T follicular helper cell (primary cell): ENCODE results near the gene LYAR.

ENCODE experiments used
- DNase-seq: peaks from one replicate; pipeline ENCODE4 v3.0.0-alpha.2; 2020; ENCODE audit warnings: low read depth

Gene LYAR

DNA sequence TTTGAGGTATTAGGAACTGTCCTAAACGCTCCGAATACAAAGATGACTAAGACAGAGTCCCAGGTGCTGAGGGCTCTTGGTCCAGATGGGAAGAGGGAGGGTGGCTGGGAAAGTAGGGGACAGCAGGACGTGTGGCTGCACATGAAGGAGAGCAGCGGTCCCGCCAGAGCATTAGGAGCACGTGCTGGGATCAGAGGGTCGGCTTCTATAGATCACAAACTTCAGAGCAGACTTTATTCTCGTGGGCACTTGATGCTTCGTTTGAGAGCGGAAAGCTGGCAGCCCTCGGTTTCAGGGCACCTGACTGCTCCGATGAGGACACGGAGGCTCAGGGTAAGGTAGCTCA lies 26.2 kb upstream of the LYAR start:
- DNase-seq, result no peak

- DNase-seq, result no peak
These were observed 25.7 kb upstream of the LYAR start for GRCh38 chr4:4315461-4316149.

GRCh38 chr4:4311193-4311592 lies 21.2 kb upstream of the LYAR start:
- no peak for DNase-seq

GRCh38 chr4:4308800-4309441 lies 19.0 kb upstream of the LYAR start:
- DNase-seq, result no peak

DNA sequence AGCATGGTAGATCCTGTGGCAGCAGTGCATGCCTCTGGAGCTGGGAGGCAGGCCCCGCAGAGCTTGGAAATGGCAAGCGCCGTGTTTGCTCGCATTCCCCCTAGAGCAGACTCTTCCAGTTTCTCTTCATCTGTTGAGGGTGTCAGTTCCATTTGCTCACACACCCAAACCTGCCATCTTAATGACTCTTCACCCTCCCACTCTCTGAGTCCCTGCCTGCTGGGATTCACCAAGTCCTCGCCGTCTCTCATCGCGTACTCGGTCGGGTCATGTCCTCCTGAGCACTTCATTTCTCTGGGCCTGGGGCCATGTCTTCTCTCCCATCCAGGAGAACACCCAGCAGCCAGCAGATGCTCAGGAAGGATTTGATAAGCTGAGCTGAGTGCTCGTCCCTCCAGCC lies 17.0 kb upstream of the LYAR start:
- DNase-seq, result no peak

DNA sequence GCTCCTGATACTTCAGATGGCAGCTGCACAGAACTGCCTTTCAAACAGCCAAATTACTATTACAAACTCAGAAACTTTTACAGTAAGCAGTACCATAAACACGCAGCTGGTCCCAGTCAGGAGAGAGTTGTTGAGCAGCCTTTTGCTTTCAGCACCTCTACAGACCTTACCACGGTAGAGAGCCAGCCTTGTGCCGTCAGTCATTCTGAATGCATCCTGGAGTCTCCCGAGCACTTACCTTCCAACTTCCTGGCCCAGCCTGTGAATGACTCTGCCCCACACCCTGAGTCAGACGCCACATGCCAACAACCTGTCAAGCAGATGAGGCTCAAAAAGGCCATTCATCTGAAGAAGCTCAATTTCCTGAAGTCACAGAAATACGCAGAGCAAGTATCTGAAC lies 12.5 kb upstream of the LYAR start:
- no peak for DNase-seq

DNA sequence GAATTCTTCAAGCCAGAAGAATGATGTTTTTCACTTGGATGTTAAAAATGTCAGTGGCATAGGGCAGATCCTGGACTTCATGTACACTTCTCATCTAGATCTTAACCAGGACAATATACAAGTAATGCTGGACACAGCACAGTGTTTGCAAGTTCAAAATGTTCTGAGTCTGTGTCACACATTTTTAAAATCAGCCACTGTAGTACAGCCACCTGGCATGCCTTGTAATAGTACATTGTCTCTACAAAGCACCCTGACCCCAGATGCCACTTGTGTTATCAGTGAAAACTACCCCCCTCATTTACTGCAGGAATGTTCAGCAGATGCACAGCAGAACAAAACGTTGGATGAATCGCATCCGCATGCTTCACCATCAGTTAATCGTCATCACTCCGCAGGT lies 12.0 kb upstream of the LYAR start:
- no peak for DNase-seq

GRCh38 chr4:4299006-4299405 lies 9.1 kb upstream of the LYAR start:
- no peak for DNase-seq

- no peak for DNase-seq
These were observed 6.4 kb upstream of the LYAR start for GRCh38 chr4:4296283-4296846.

- no peak for DNase-seq
These were observed 3.3 kb upstream of the LYAR start for GRCh38 chr4:4293279-4293678.

GRCh38 chr4:4289597-4289940 lies 385 bp downstream of the LYAR start:
- DNase-seq, result no peak

- DNase-seq, result no peak
These were observed 899 bp downstream of the LYAR start for GRCh38 chr4:4289055-4289454.

DNA sequence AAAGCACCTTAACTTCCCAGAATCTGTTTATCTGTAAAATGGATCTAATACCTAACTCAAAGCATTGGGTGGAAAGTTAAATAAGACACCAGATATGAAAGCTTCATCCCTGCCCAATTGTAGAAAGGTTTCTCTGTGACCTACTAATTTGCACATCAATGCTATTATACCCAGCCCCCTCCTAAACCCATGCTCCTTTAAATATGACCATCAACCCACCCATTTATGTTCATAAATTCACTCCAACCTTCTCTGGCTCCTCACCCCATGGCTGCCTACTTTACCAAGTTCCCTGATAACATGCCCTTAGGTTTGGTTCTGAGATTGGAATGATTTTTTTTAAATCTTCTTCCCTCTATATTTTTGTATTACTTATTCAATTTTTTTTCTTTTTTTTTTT lies 1.9 kb downstream of the LYAR start:
- DNase-seq, result no peak

GRCh38 chr4:4284827-4285618 lies 4.9 kb downstream of the LYAR start:
- DNase-seq, result no peak

GRCh38 chr4:4281787-4282186 lies 8.2 kb downstream of the LYAR start:
- DNase-seq, result no peak

DNA sequence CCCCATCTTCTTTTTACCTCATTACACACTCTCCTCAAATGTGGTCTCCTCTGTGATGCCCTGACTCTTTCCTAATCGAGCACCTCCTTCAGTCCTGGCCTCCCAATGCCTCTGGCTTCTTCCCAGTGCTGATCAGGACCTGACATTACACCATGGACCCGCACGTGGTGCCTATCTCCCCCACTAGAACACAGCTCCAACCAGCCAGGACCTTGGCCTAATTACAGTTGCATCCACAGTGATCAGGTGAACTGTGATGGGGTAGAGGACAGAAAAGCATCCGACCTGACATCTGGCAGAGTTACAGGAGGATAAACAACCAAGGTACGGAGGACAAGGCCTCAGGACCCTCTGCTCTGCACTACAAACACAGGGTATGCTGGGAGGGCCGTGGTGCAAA lies 12.4 kb downstream of the LYAR start:
- no peak for DNase-seq

- no peak for DNase-seq
These were observed 15.7 kb downstream of the LYAR start for GRCh38 chr4:4274226-4274625.

GRCh38 chr4:4271912-4272311 lies 18.0 kb downstream of the LYAR start:
- no peak for DNase-seq

GRCh38 chr4:4270529-4270928 lies 19.4 kb downstream of the LYAR start:
- DNase-seq, result no peak

GRCh38 chr4:4269856-4270255 lies 20.1 kb downstream of the LYAR start:
- no peak for DNase-seq

DNA sequence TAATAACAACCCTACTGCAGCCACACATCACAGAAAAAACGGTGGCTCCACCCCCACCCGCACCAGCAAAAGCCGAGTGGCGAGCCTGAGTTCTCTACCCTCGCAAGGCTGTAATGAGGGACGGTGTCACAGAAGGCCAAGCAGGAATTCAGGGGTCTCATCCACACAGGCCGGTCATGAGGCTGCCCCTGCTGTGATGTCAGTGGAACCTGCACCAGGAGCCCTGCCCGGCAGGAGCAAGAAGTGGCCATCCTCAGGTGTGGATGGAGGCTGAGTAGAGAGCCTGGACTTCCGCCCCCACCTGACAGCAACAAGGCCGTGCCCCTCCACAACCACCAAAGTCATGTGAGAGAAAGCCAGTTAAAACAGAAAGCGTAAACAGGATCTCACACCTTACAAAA lies 20.6 kb downstream of the LYAR start:
- DNase-seq, result no peak

DNA sequence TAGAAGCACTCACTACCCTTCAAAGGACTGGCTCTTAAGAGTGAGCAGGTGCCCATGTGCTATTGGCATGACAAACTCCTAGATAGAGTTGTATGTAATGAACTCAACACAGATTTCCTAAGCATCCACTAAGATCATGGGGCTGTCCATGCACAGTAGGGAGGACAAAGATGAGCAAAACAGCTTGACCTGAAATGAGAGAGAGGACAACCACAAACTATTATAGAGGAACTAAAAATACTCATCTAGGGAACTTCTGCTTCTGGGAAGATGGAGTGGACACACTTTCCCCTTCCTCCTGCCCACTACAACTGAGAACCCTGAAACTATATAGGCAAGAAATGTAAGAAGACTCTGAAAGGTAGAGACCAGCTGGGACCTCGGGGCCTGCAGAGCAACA lies 21.2 kb downstream of the LYAR start:
- no peak for DNase-seq

DNA sequence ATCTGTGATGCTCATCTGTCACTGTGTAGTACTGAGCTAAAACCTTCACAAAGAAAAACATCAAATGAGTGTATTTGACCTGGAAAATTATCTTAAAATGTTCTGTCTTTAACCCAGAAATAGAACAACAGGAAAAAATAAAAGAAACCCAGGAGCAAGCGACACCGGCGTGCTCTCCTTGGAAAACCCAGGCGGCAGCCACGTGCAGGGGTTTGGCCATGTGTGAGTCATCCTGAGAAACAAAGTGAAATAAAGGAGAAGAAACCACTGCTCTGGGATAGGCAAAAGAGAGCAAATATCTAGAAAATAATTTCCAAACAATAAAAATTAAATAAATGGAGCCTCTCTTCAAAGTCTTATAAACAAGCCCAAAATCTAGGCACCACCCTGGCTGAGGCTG lies 22.0 kb downstream of the LYAR start:
- DNase-seq, result no peak
